GM19351 (cell line): ENCODE data around the gene SLC29A2.

Source experiments
- ATAC-seq: cut with Tn5 transposase; IDR thresholded peaks from one replicate; pipeline ENCODE4 v1.9.1; 2021; ENCODE audit warnings: mild to moderate bottlenecking, moderate library complexity; ENCODE audit not compliant: unreplicated experiment

The SLC29A2 gene, protein sequence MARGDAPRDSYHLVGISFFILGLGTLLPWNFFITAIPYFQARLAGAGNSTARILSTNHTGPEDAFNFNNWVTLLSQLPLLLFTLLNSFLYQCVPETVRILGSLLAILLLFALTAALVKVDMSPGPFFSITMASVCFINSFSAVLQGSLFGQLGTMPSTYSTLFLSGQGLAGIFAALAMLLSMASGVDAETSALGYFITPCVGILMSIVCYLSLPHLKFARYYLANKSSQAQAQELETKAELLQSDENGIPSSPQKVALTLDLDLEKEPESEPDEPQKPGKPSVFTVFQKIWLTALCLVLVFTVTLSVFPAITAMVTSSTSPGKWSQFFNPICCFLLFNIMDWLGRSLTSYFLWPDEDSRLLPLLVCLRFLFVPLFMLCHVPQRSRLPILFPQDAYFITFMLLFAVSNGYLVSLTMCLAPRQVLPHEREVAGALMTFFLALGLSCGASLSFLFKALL

GRCh38 chr11:66371627-66372415, at the start of gene SLC29A2:
Gene SLC29A2, minus strand, starts transcription at chr11:66371760. Its CDS starts 169 bp downstream, at chr11:66371591.
- peak; percentile 77 for ATAC-seq

DNA sequence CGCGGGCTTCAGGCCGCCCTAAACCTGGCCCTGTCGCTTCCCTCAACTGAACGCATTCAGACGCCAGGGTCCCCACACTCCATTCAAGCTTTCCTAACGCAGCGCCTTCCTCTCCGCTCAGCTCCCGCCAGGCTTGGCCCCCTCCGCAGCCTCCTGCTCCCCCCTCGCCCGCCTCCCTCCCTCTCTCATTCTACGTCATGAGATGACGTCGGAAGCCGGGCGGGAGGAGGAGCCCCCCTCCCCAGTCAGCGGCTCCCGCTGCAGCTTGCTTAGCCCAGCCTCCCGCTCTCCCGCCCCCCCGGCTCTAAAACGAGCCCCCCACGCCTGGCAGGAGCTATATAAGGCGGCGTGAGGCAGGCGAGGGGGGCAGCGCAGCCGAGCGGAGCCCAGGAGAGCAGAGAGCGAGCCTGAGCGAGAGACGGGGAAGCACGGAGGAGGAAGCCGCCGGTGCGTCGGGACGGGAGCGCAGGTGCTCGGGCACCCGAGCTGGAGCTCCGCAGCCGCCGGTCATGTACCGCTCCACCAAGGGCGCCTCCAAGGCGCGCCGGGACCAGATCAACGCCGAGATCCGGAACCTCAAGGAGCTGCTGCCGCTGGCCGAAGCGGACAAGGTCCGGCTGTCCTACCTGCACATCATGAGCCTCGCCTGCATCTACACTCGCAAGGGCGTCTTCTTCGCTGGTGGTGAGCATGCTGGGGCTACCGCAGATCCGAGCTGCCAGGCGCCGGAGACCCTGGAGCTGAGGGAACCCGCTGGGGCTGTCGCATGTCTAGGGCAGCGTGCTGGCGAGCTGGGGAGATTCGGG, 49.3 kb upstream of the SLC29A2 start, which contains the start of gene NPAS4:
Gene NPAS4 (plus strand): TSS at position 365 of the 806 bp plus-strand sequence. CDS start 145 bp downstream, at position 510.
- ATAC-seq, result no peak

DNA sequence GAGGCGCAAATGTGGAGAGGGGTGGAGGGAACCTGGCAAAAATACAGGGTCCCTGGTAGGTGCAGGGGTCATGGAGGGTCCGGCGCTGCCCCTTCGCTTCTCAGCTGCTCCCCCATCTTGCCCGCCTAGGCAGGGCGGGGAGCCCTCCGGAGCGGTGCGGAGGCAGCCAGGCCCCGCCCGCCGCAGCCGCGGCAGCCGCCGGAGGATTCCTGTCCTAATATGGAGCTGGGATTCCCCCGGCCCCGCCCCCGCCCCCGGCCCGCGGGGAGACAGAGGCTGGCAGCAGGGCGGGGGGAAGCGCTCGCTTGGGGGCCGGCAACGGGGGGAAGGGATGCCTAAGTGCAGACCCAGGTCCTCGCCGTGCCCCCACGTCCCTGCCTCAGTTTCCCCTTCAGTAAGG, 48.3 kb upstream of the SLC29A2 start:
- no peak for ATAC-seq

- ATAC-seq, result no peak
Observed at GRCh38 chr11:66418986-66419308, 47.4 kb upstream of the SLC29A2 start.

- no peak for ATAC-seq
Observed at GRCh38 chr11:66418168-66418985, 46.8 kb upstream of the SLC29A2 start.

DNA sequence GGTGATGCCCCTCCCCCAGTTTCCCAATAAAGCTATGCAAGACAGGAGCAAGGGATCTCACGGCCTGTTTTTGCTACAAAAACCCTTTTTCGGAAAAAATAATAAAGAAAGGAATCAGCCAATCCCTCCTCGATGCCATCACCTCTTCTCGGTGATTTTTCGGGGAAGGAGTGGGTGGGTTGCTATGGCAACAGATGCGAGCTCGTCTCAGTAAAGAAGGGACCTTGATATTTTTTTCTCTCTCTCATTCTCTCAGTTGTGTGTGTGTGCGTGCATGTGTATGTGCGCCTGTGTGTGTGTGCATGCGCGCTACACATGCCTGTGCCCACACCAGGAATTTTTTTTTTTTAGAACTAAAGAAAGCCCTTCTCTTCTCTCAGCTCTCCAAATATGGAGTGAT, 45.4 kb upstream of the SLC29A2 start:
- ATAC-seq, result no peak

DNA sequence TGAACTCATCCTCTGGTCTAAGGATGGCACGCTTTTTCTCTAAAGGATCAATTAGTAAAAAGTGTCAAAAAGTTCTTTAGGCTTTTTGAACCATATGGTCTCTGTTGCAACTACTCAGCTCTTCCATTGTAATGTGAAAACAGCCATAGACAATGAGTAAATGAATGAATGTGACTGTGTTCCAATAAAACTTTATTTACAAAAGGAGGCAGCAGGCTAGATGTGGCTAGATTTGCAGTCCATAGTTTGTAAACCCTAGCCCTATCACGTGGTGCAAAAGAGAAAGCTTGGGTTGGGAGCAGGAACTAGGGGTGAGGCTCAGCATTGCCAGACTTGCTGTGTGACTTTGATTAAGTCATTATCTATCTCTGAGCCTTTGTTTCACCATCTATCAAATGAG, 43.9 kb upstream of the SLC29A2 start:
- ATAC-seq, result no peak

- no peak for ATAC-seq
Observed at GRCh38 chr11:66414120-66414934, 42.8 kb upstream of the SLC29A2 start.

DNA sequence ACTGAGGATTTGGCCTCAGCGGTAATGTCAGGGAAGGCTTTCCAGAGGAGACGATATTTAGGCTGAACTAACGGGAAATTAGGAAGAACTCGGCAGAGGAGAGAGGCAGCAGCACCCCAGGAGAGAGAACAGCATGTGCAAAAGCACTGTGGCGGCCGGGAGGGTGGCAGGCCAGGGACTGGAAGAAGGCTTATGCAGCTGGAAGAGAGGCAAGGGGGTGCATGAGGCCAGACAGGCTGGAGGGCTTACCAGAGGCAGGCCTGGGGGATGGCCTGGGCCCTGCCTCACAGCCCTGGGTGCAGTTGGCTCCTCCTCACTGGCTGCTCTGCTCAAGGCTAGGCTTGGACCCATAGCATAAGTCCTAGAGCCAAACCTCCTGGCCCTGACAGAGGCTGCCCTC, 41.6 kb upstream of the SLC29A2 start:
- ATAC-seq, result no peak

GRCh38 chr11:66412110-66412509, 40.5 kb upstream of the SLC29A2 start:
- ATAC-seq, result no peak

- ATAC-seq, result no peak
Observed at GRCh38 chr11:66411323-66411722, 39.8 kb upstream of the SLC29A2 start.

GRCh38 chr11:66410191-66410590, 38.6 kb upstream of the SLC29A2 start:
- ATAC-seq, result no peak

DNA sequence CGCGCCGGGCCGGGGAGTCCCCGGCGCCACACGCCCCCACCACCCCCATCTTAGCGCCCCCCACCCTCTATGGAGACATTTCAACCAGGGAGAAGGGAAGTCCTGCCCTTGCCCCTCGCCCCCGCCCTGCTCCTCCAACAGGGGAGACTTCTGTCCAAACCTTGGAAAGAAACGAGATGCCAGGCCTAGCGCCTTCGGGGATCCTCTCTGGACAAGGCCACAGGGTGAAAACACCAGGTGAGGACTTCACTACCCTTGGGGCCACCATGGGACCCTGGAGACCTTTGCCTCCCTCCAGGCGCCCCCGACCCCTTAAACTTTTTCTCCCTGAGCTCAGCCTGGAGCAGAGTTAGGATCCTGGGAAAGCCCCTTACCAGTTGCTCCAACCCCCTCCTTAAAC, 37.7 kb upstream of the SLC29A2 start:
- no peak for ATAC-seq

- no peak for ATAC-seq
Observed at GRCh38 chr11:66408488-66409214, 37.1 kb upstream of the SLC29A2 start.

GRCh38 chr11:66407651-66408050, 36.1 kb upstream of the SLC29A2 start:
- ATAC-seq, result no peak

GRCh38 chr11:66393954-66394353, 22.4 kb upstream of the SLC29A2 start:
- ATAC-seq, result no peak

DNA sequence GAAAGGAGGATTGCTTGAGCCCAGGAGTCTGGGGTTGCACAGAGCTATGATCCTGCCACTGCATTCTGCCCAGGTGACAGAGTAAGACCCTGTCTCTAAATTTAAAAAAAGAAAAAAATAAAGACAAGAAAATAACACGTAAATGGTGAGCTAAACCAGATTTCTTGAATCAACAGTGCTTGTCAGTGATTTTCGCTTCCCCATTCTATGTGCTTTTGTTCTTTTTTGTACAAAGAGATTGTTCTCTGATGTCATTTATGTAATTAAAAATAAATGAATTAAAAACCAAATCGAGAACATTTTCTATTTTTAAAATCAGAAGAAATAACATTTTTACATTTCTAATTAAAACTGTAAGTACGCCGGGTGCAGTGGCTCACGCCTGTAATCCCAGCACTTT, 19.8 kb upstream of the SLC29A2 start:
- ATAC-seq, result no peak

GRCh38 chr11:66388780-66389386, 17.3 kb upstream of the SLC29A2 start:
- ATAC-seq, result no peak
